Measurements from ENCODE around the gene BARX1. TPM values are rescaled to one million over a fixed set of nuclear protein-coding genes. Genes with fewer than 3 reads are reported as not detected.

BARX1 gene
- total and polyA plus RNA-seq, 12 donors, result 0.32 TPM; not detected in 11

DNA sequence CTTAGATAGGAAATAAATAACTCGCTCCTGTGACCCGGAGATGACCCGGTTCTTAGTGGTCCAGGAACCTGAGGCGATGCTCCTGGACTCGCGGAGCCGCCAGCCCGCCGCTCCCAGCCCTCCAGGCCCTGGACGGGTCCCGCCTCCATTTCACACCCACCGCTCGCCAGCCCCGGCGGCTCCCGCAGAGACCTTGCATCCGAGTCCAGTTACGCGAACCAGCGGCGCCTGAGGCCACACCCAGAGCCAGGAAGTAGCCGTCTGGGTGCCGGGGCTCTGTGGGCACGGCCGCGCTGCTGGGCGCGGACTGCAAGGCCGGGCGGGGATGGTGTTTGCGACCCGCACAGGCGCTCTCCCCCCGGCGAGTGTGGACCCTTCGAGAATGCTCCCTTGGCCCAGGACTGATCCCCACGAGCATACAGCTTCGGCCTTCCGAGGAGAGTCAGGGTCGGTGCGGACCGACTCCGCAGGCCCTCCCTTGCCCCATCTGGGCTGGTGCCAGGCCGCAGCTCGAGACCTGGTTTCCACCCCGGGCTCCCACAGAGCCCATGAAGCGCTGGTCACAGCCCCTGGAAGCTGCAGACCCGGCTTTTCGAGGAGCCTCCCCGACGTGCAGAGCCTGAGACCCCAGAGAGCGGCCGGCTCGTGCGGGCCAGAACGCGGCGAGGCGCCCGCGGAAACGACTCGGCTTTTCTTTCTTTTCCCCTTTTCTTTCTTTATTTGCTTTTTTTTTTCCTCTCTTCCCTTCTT is 5.2 kb upstream of the BARX1 start:
- H3K9me3 ChIP-seq (replicated peaks in 1 of 3), result no peaks in the 10 kb centered on the region
- H3K4me1 ChIP-seq (replicated peaks in 1 of 2), result peaks cover 4 to 37% of the 10 kb centered on the region in 2 donors
- no peak overlapping the region for H3K27ac ChIP-seq
- H3K4me3 ChIP-seq, result no peak overlapping the region
- TF ChIP-seq POLR2A (IDR thresholded peaks at IDR 0.05) (no peak), CTCF (IDR thresholded peaks at IDR 0.05) (no peak)
- DNase-seq, result no peak
- H3K27me3 ChIP-seq, result peaks cover 71% of the 10 kb centered on the region
- 11 to 25% (median 16%) methylated on average over 31 to 63 of the region's 63 CpGs for WGBS, 4 donors
- H3K36me3 ChIP-seq (replicated peaks in 1 of 2), result no peaks in the 10 kb centered on the region
- intact Hi-C loops (cut with DNase I), result loop anchor here (5.0 to 10.0 kb wide), 2 partner anchors 136 to 278 kb away; no protein-coding TSS in a partner anchor

GRCh38 chr9:93959739-93960154 is 4.6 kb upstream of the BARX1 start:
- Histone ChIP-seq H3K36me3 (replicated peaks in 1 of 2) (no peaks in the 10 kb centered on the region), H3K9me3 (replicated peaks in 1 of 3) (no peaks in the 10 kb centered on the region), H3K27me3 (peaks cover 73% of the 10 kb centered on the region), H3K27ac (no peak overlapping the region), H3K4me1 (replicated peaks in 1 of 2) (peaks cover 4 to 39% of the 10 kb centered on the region in 2 donors), H3K4me3 (no peak overlapping the region)
- TF ChIP-seq CTCF (IDR thresholded peaks at IDR 0.05) (no peak), POLR2A (IDR thresholded peaks at IDR 0.05) (no peak)
- no peak for DNase-seq
- WGBS, 4 donors, result 18 to 26% (median 23%) methylated on average over 10 of the region's 10 CpGs
- intact Hi-C loops (cut with DNase I), result loop anchor here (5.0 to 10.0 kb wide), 2 partner anchors 135 to 277 kb away; no protein-coding TSS in a partner anchor

DNA sequence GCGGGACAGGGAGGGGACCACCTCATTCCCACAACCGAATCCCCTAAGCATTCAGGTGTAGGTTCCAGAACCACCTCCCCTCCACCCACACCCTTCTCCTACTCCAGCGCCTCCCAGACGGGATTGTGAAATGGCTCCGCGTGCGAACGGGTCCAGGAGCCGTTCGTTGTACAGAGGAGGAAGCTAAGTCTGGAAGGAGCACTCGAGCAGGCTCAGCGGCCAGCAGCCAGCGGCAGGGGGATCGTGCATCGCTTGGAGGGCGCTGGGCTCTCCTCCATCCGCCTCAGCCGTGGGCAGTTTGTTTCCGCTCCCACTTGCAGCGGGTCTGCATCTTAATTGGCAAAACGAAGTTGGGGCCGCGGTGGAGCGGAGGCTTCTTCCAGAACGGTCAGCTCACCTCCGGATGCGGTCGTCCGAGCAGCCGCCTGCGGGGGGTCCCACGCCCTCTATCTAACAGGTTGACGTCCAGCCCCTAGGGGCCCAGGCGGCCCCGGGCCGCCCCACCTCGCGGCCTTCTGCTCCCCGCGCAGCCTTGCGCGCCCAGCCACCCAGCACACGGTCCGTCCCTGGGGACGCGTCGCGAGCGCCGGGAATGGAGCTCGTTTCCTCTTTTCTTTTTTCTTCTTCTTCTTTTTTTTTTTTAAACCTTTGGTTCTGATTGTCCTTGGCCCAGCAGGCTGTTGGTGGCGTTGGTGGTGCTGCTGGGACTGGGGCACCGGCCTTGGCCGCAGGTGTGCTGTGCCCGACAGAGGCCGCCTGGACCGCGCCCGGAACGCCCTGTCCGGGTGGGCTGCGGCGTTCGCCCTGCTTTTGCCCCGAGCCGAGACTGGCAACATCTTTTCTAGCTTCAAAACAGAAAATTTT is 3.9 kb upstream of the BARX1 start:
- 4 to 6% (median 5%) methylated on average over 38 to 66 of the region's 66 CpGs for WGBS, 4 donors
- H3K27ac ChIP-seq, result no peak overlapping the region
- peaks cover 78% of the 10 kb centered on the region for H3K27me3 ChIP-seq
- no peaks in the 10 kb centered on the region for H3K9me3 ChIP-seq (replicated peaks in 1 of 3)
- H3K4me1 ChIP-seq (replicated peaks in 1 of 2), result peaks cover 4 to 44% of the 10 kb centered on the region in 2 donors
- no peak for TF ChIP-seq CTCF (IDR thresholded peaks at IDR 0.05)
- TF ChIP-seq POLR2A (IDR thresholded peaks at IDR 0.05), result no peak
- peak overlapping the region in 1 of 4 donors; percentile 3 for H3K4me3 ChIP-seq
- H3K36me3 ChIP-seq (replicated peaks in 1 of 2), result no peaks in the 10 kb centered on the region
- intact Hi-C loops (cut with DNase I), result no loop called here
- peak in 1 of 7 donors; percentile 27 for DNase-seq

GRCh38 chr9:93958121-93958818 is 3.1 kb upstream of the BARX1 start:
- Histone ChIP-seq H3K9me3 (replicated peaks in 1 of 3) (no peaks in the 10 kb centered on the region), H3K27ac (no peak overlapping the region), H3K36me3 (replicated peaks in 1 of 2) (no peaks in the 10 kb centered on the region), H3K27me3 (peaks cover 81% of the 10 kb centered on the region), H3K4me1 (replicated peaks in 1 of 2) (peaks cover 4 to 44% of the 10 kb centered on the region in 2 donors), H3K4me3 (peak overlapping the region in 1 of 4 donors; percentile 3)
- WGBS, 4 donors, result 11 to 27% (median 22%) methylated on average over 7 to 49 of the region's 49 CpGs
- no peak for TF ChIP-seq CTCF (IDR thresholded peaks at IDR 0.05)
- intact Hi-C loops (cut with DNase I), result no loop called here
- DNase-seq, result no peak
